Neural cell (in vitro differentiated cells): ENCODE data around the gene ATP12A. TPM values are rescaled to one million over a fixed set of nuclear protein-coding genes. Genes with fewer than 3 reads are reported as not detected.

Experiments
- H2AFZ ChIP-seq: fragments of 200-600, 300-800 bp; sonication (generic), shearing (Covaris generic); 2 replicates; pipeline ENCODE4 v1.6.0; 2014; ENCODE audit warnings: low read depth, mild to moderate bottlenecking, antibody characterized with exemption, low read length, moderate library complexity
- H3F3A ChIP-seq: fragments of 200-600 bp; shearing (Covaris generic); 2 replicates; pipeline ENCODE4 v1.6.1; 2016; ENCODE audit warnings: mild to moderate bottlenecking, moderate library complexity, mixed read lengths, antibody characterized with exemption, low read length; ENCODE audit not compliant: insufficient read depth, poor library complexity, severe bottlenecking
- H3K27ac ChIP-seq: fragments of 200-600, 300-800 bp; sonication (generic), shearing (Covaris generic); 2 replicates; pipeline ENCODE4 v1.5.1; 2014; ENCODE audit warnings: mild to moderate bottlenecking, low read length, moderate library complexity
- H3K27me3 ChIP-seq: fragments of 300-800, 200-600 bp; sonication (generic), shearing (Covaris generic); 2 replicates; pipeline ENCODE4 v1.6.0; 2014; ENCODE audit warnings: mild to moderate bottlenecking, low read depth, low read length, moderate library complexity; ENCODE audit not compliant: insufficient read depth
- H3K36me3 ChIP-seq: fragments of 300-800, 200-600 bp; sonication (generic), shearing (Covaris generic); 2 replicates; pipeline ENCODE4 v1.5.1; 2014; ENCODE audit warnings: mild to moderate bottlenecking, antibody characterized with exemption, low read length, moderate library complexity; ENCODE audit not compliant: insufficient read depth
- H3K4me2 ChIP-seq: fragments of 300-800, 200-600 bp; sonication (generic), shearing (Covaris generic); 2 replicates; pipeline ENCODE4 v1.6.0; 2014; ENCODE audit warnings: mild to moderate bottlenecking, low read length
- H3K4me3 ChIP-seq: fragments of 300-800, 200-600 bp; sonication (generic), shearing (Covaris generic); 2 replicates; pipeline ENCODE4 v1.5.1; 2014; ENCODE audit warnings: mild to moderate bottlenecking, low read length, moderate library complexity
- H3K79me2 ChIP-seq: fragments of 200-600 bp; shearing (Covaris generic); replicated peaks from 2 replicates; pipeline ENCODE4 v1.6.0; 2014; ENCODE audit warnings: mild to moderate bottlenecking, low read length, moderate library complexity; ENCODE audit not compliant: insufficient read depth
- H3K9ac ChIP-seq: fragments of 300-800, 200-600 bp; sonication (generic), shearing (Covaris generic); 2 replicates; pipeline ENCODE4 v1.6.1; 2016; ENCODE audit warnings: mild to moderate bottlenecking, low read length, mixed read lengths
- H3K9me2 ChIP-seq: fragments of 200-600 bp; shearing (Covaris generic); 2 replicates; pipeline ENCODE4 v1.6.1; 2016; ENCODE audit warnings: mild to moderate bottlenecking, low read length, mixed read lengths; ENCODE audit not compliant: insufficient read depth
- H3K9me3 ChIP-seq: fragments of 200-600, 300-800 bp; sonication (generic), shearing (Covaris generic); 2 replicates; pipeline ENCODE4 v1.6.1; 2016; ENCODE audit warnings: mild to moderate bottlenecking, mixed run types, low read length, moderate library complexity, mixed read lengths
- H4K20me1 ChIP-seq: fragments of 200-600 bp; shearing (Covaris generic); 2 replicates; pipeline ENCODE4 v1.6.1; 2016; ENCODE audit warnings: mild to moderate bottlenecking, mixed run types; ENCODE audit not compliant: insufficient read depth
- EP300 ChIP-seq: fragments of 450-650 bp; conservative IDR thresholded peaks from 2 replicates; pipeline ENCODE4 v1.6.1; 2014; ENCODE audit warnings: antibody characterized with exemption, mild to moderate bottlenecking, moderate library complexity; ENCODE audit not compliant: poor library complexity, severe bottlenecking
- EZH2 ChIP-seq: fragments of 200-600, 300-800 bp; shearing (Covaris generic), sonication (generic); IDR thresholded peaks from 2 replicates; pipeline ENCODE4 v1.6.1; 2014; ENCODE audit warnings: antibody characterized with exemption, low read length, borderline replicate concordance, mild to moderate bottlenecking; ENCODE audit not compliant: insufficient read depth, poor library complexity, severe bottlenecking
- MXI1 ChIP-seq: fragments of 450-650 bp; conservative IDR thresholded peaks from 2 replicates; pipeline ENCODE4 v1.6.1; 2014; ENCODE audit warnings: antibody characterized with exemption, mild to moderate bottlenecking; ENCODE audit not compliant: poor library complexity, severe bottlenecking
- POLR2AphosphoS5 ChIP-seq: IDR thresholded peaks from 2 replicates; pipeline ENCODE4 v1.6.1; 2012
- RAD21 ChIP-seq: fragments of 450-650 bp; conservative IDR thresholded peaks from 2 replicates; pipeline ENCODE4 v1.6.1; 2014; ENCODE audit warnings: antibody characterized with exemption, mild to moderate bottlenecking, moderate library complexity
- SMC3 ChIP-seq: fragments of 450-650 bp; conservative IDR thresholded peaks from 2 replicates; pipeline ENCODE4 v1.6.1; 2014; ENCODE audit warnings: antibody characterized with exemption, mild to moderate bottlenecking, moderate library complexity; ENCODE audit not compliant: poor library complexity
- TAF1 ChIP-seq: IDR thresholded peaks from 2 replicates; pipeline ENCODE4 v1.6.1; 2012; ENCODE audit warnings: low read depth
- polyA plus RNA-seq: library from polyadenylated mRNA; depleted of rRNA; stranded (reverse); fragments of >200 nt; gene quantifications from 2 replicates; pipeline ENCODE4 v1.2.3, GENCODE V29; 2014
- TF ChIP-seq, protein P1 (sequence below): fragments of 450-650 bp; IDR thresholded peaks from 2 replicates; pipeline ENCODE4 v1.5.1; 2014; ENCODE audit warnings: antibody characterized with exemption, mild to moderate bottlenecking, moderate library complexity; ENCODE audit not compliant: poor library complexity, severe bottlenecking
- TF ChIP-seq, protein P2 (sequence below): IDR thresholded peaks from 2 replicates; pipeline ENCODE4 v1.6.1; 2012; ENCODE audit warnings: borderline replicate concordance

ATP12A gene
- polyA plus RNA-seq, 1 donor from 2014 or later: not detected

DNA sequence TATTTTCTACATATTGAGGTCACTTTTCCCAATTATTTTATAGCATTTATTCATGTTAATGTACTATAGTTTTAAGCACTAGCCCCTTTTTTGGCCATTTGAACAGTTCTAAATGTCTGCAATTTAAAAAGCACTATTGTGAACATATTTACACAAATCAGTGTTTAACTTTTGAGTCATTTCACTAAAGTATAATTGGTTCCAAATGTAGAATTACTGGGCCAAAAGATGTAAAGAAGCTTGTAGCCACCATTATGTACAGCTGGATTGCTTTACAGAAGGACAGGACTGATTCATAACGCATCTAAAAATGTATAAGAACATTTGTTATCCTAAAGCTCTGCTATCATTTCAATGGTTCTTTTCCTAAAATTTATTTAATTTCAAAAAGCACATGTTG lies 16.6 kb upstream of the ATP12A start:
- no peaks in the 10 kb centered on the region for H3K36me3 ChIP-seq
- no peaks in the 10 kb centered on the region for H4K20me1 ChIP-seq
- no peak overlapping the region for H3K4me2 ChIP-seq
- no peaks in the 10 kb centered on the region for H3F3A ChIP-seq
- H3K9ac ChIP-seq: no peak overlapping the region
- H2AFZ ChIP-seq: no peak overlapping the region
- no peaks in the 10 kb centered on the region for H3K79me2 ChIP-seq
- H3K27ac ChIP-seq: no peak overlapping the region
- no peaks in the 10 kb centered on the region for H3K9me3 ChIP-seq
- no peak for TF ChIP-seq EP300
- TF ChIP-seq, protein P1, sequence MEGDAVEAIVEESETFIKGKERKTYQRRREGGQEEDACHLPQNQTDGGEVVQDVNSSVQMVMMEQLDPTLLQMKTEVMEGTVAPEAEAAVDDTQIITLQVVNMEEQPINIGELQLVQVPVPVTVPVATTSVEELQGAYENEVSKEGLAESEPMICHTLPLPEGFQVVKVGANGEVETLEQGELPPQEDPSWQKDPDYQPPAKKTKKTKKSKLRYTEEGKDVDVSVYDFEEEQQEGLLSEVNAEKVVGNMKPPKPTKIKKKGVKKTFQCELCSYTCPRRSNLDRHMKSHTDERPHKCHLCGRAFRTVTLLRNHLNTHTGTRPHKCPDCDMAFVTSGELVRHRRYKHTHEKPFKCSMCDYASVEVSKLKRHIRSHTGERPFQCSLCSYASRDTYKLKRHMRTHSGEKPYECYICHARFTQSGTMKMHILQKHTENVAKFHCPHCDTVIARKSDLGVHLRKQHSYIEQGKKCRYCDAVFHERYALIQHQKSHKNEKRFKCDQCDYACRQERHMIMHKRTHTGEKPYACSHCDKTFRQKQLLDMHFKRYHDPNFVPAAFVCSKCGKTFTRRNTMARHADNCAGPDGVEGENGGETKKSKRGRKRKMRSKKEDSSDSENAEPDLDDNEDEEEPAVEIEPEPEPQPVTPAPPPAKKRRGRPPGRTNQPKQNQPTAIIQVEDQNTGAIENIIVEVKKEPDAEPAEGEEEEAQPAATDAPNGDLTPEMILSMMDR: no peak
- no peak for TF ChIP-seq POLR2AphosphoS5
- TF ChIP-seq TAF1: no peak
- TF ChIP-seq, protein P2, sequence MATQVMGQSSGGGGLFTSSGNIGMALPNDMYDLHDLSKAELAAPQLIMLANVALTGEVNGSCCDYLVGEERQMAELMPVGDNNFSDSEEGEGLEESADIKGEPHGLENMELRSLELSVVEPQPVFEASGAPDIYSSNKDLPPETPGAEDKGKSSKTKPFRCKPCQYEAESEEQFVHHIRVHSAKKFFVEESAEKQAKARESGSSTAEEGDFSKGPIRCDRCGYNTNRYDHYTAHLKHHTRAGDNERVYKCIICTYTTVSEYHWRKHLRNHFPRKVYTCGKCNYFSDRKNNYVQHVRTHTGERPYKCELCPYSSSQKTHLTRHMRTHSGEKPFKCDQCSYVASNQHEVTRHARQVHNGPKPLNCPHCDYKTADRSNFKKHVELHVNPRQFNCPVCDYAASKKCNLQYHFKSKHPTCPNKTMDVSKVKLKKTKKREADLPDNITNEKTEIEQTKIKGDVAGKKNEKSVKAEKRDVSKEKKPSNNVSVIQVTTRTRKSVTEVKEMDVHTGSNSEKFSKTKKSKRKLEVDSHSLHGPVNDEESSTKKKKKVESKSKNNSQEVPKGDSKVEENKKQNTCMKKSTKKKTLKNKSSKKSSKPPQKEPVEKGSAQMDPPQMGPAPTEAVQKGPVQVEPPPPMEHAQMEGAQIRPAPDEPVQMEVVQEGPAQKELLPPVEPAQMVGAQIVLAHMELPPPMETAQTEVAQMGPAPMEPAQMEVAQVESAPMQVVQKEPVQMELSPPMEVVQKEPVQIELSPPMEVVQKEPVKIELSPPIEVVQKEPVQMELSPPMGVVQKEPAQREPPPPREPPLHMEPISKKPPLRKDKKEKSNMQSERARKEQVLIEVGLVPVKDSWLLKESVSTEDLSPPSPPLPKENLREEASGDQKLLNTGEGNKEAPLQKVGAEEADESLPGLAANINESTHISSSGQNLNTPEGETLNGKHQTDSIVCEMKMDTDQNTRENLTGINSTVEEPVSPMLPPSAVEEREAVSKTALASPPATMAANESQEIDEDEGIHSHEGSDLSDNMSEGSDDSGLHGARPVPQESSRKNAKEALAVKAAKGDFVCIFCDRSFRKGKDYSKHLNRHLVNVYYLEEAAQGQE: no peak
- TF ChIP-seq SMC3: no peak
- TF ChIP-seq MXI1: no peak
- TF ChIP-seq RAD21: no peak
- no peak for TF ChIP-seq EZH2
- H3K27me3 ChIP-seq: no peaks in the 10 kb centered on the region
- H3K4me3 ChIP-seq: no peak overlapping the region
- no peaks in the 10 kb centered on the region for H3K9me2 ChIP-seq

DNA sequence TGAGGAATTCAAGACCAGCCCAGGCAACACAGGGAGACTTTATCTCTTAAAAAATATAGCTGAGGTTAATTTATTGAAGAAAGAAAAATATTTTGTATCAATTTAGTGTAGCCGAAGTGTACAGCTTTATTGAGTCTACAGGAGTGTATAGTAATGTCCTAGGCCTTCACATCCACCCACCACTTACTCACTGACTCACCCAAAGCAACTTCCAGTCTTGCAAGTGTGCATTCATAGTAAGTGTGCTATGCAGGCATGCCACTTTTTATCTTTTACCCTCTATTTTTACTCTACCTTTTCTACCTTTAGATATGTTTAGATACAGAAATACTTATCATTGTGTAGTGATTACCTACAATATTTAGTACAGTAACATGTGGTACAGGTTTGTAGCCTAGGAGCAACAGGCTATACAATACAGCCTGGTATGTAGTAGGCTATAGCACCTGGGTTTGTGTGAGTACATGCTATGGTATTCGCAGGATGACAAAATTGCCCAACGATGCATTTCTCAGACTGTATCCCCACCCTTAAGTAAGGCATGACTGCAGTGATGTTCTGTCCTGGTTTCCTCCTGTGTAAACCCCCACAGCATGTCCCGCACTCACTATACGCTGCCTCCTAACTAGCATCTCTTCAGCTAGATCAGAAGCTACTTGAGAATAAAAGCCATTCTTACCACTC lies 15.3 kb upstream of the ATP12A start:
- Histone ChIP-seq H3K9me2 (no peaks in the 10 kb centered on the region), H3K27ac (no peak overlapping the region), H3F3A (no peaks in the 10 kb centered on the region), H3K9ac (no peak overlapping the region), H3K79me2 (no peaks in the 10 kb centered on the region), H2AFZ (no peak overlapping the region), H3K9me3 (no peaks in the 10 kb centered on the region), H3K4me3 (no peak overlapping the region), H4K20me1 (no peaks in the 10 kb centered on the region), H3K4me2 (no peak overlapping the region), H3K36me3 (no peaks in the 10 kb centered on the region), H3K27me3 (no peaks in the 10 kb centered on the region)
- no peak for TF ChIP-seq TAF1
- TF ChIP-seq, protein P2: no peak
- no peak for TF ChIP-seq EP300
- no peak for TF ChIP-seq POLR2AphosphoS5
- TF ChIP-seq SMC3: no peak
- TF ChIP-seq, protein P1: no peak
- TF ChIP-seq RAD21: no peak
